GM19397 (cell line): ENCODE data around the gene FRMPD4.

Source experiments
- ATAC-seq: cut with Tn5 transposase; IDR thresholded peaks from one replicate; pipeline ENCODE4 v1.9.1; 2021; ENCODE audit warnings: mild to moderate bottlenecking, moderate library complexity; ENCODE audit not compliant: unreplicated experiment

The FRMPD4 gene

GRCh38 chrX:12716574-12716973 lies 578.3 kb downstream of the FRMPD4 start:
- no peak for ATAC-seq

GRCh38 chrX:12719837-12720236 lies 581.6 kb downstream of the FRMPD4 start:
- no peak for ATAC-seq

DNA sequence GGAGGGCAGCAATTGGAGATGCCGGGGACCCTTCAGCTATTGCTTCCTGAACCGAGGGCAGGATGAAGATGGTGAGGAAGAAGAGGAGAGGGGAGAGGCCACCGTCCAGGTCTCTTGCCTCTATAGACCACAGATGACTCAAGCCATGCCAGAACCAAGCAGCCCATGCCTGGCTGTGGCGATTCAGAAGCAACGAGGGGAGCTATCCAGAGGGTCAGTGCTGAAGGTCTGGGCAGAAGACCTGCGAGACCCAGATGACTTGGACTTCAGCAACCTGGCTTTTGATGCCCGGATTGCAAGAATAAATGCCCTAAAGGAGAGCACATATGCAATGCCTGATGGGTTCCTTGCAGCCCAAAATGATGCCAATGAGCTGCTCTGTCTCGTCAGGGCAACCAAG lies 582.8 kb downstream of the FRMPD4 start:
- ATAC-seq, result no peak

- ATAC-seq, result no peak
Measured at GRCh38 chrX:12722314-12722713, 584.0 kb downstream of the FRMPD4 start.

- ATAC-seq, result no peak
Measured at GRCh38 chrX:12741416-12741815, 603.1 kb downstream of the FRMPD4 start.

DNA sequence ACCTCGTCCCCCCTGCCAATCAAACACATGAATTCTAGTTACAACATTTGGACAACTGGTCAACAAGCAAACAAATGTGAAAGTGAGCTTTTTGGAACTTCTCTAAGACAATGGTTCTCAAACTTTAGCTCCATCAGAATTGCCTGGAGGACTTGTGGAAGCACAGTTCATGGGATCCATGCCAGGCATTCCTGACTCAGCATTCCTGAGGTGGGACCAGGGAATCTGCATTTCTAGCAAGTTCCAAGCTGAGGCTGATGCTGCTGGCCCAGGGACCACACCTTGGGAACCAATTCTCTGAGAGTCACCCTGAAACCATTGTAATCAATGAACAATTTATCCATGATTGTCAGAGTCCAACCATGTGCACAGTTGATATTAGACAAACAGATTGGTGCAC lies 609.2 kb downstream of the FRMPD4 start:
- no peak for ATAC-seq

DNA sequence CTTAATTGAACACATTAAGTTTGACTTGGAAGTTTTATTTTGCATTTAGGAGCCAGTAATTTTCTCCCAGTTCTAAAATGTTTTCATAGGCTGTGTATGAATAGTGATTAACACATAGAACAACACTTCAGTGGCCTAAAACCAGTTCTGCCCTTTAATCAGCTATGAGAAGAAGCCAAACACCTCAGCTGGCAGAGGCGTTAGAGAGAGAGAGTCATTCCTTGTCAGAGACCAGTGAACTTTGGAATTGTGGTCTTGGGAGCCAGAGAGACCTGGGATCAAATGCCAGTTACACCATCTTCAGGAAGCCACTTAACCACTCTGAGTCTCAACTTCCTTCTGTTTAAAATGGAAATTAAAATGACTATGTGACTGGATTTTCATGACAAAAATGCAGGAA lies 613.6 kb downstream of the FRMPD4 start:
- no peak for ATAC-seq

GRCh38 chrX:12753366-12753765 lies 615.1 kb downstream of the FRMPD4 start:
- no peak for ATAC-seq

- no peak for ATAC-seq
Measured at GRCh38 chrX:12758291-12758690, 620.0 kb downstream of the FRMPD4 start.

GRCh38 chrX:12767856-12768255 lies 629.6 kb downstream of the FRMPD4 start:
- no peak for ATAC-seq

DNA sequence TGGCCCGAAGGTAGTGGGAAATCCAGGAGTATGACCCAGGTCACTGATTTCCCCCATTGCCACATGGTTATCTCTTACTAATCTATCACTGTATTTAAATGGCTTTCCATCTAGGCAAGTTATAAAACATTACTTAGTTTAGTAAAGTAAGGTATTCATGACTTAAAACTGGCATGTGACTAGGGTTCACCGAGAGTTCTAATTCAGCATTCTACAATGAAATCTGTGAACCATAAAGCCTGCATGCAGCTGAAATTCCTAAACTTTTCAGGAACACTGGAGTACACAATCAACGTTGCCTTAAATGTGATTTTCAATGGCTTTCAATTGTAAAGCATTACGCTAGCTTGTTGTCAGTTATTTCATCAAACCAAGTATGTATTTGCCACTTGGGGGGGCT lies 630.2 kb downstream of the FRMPD4 start:
- ATAC-seq, result no peak

- ATAC-seq, result no peak
Measured at GRCh38 chrX:12770440-12770839, 632.2 kb downstream of the FRMPD4 start.

GRCh38 chrX:12771445-12772069 lies 633.3 kb downstream of the FRMPD4 start:
- peak; percentile 99 for ATAC-seq
